ENCODE data around the gene ABAT.

DNA sequence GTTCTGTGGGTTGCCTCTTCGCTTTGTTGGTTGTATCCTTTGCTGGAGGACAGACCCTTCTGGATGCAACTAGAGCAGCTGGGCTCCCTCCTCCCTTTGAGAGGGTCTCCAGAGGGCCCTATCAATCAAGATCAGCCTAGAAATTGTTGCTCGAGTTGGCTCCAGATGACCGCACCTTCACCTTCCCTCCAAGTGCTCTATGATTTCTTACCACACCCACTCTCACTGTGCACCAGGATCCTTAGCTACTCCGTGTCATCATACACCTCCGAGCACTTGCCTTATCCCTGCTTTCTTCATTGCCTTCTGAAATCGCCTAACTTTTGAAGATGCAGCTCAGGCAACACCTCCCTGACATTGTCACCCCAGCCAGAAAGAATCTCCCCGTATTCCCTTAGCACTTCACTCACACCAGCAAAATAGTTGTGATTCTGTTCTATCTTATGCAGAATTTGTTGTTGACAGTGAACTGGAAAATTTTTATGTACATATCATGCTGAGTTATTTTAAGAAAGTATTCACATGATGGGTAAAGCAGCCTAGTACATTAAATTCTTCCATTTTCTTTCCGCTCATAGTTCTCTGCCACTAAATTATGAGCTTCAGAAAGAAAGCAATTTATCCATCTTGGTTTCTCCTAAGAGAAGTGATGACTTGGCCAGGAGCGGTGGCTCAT lies 52.9 kb downstream of the ABAT start:
- TF ChIP-seq, protein P1, sequence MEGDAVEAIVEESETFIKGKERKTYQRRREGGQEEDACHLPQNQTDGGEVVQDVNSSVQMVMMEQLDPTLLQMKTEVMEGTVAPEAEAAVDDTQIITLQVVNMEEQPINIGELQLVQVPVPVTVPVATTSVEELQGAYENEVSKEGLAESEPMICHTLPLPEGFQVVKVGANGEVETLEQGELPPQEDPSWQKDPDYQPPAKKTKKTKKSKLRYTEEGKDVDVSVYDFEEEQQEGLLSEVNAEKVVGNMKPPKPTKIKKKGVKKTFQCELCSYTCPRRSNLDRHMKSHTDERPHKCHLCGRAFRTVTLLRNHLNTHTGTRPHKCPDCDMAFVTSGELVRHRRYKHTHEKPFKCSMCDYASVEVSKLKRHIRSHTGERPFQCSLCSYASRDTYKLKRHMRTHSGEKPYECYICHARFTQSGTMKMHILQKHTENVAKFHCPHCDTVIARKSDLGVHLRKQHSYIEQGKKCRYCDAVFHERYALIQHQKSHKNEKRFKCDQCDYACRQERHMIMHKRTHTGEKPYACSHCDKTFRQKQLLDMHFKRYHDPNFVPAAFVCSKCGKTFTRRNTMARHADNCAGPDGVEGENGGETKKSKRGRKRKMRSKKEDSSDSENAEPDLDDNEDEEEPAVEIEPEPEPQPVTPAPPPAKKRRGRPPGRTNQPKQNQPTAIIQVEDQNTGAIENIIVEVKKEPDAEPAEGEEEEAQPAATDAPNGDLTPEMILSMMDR (IDR thresholded peaks at IDR 0.05; ENCODE audit: low read length), result no peak
- TF ChIP-seq EZH2 (optimal IDR thresholded peaks at IDR 0.05; ENCODE audit: low read depth, low read length) (no peak), EZH2phosphoT487 (IDR thresholded peaks at IDR 0.05; ENCODE audit: low read length) (no peak)
